Body of pancreas (tissue), 4 donors: ENCODE measurements around the gene AKAP12.

Source experiments
- POLR2A ChIP-seq, 3 donors: fragments of 450-650 bp; IDR thresholded peaks; one replicate each; pipeline ENCODE4 v1.6.1; 2016; ENCODE audit warnings: antibody characterized with exemption in 3 of 3, mild to moderate bottlenecking in 2 of 3
- TF ChIP-seq, protein P1 (sequence below), 7 experiments: fragments of 450-650 bp in 4 of 7; fragments of 200-600 bp in 3 of 7; sonication (generic) in 3 of 7; IDR thresholded peaks; one replicate each; pipeline ENCODE4 v1.5.1; 2016 to 2019; ENCODE audit warnings: antibody characterized with exemption in 7 of 7

DNA sequence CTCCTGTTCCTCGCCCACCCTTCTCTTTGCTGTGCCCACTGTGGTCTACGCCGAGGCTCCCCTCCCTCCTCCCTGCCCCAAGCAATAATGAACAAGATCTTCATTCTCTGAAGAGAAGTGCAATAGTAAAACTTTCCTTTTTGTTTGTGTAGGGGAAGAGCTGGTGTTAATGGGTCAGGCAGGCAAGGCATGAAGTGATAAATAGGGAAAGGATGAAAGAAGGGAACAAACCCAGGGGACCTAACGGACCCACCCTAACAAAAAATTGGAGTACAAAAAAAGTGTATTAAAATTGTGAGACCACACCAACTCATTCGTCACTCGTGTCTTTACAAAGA, 84.7 kb downstream of the AKAP12 start:
- TF ChIP-seq, protein P1, sequence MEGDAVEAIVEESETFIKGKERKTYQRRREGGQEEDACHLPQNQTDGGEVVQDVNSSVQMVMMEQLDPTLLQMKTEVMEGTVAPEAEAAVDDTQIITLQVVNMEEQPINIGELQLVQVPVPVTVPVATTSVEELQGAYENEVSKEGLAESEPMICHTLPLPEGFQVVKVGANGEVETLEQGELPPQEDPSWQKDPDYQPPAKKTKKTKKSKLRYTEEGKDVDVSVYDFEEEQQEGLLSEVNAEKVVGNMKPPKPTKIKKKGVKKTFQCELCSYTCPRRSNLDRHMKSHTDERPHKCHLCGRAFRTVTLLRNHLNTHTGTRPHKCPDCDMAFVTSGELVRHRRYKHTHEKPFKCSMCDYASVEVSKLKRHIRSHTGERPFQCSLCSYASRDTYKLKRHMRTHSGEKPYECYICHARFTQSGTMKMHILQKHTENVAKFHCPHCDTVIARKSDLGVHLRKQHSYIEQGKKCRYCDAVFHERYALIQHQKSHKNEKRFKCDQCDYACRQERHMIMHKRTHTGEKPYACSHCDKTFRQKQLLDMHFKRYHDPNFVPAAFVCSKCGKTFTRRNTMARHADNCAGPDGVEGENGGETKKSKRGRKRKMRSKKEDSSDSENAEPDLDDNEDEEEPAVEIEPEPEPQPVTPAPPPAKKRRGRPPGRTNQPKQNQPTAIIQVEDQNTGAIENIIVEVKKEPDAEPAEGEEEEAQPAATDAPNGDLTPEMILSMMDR (IDR thresholded peaks at IDR 0.05) = peak in 1 of 7 experiments; percentile 1
- TF ChIP-seq POLR2A (IDR thresholded peaks at IDR 0.05) = no peak
